Natural killer cell (primary cell): ENCODE measurements around the gene LMBR1. TPM values are rescaled to one million over a fixed set of nuclear protein-coding genes. Genes with fewer than 3 reads are reported as not detected.
A peak's percentile ranks its signal among the peaks of the same experiment; 100 is the strongest.
"Not testable (repeated sequence)": the region's sequence is repeated elsewhere in the genome, so short reads cannot be mapped to it uniquely, and the experiment has no call there.

Experiments
- ATAC-seq, 3 donors: fragments of 150-1000 bp in 2 of 3; fragments of 200-7000 bp in 1 of 3; cut with Tn5 transposase; 1 replicate in 1 of 3; 2 replicates in 2 of 3; pipeline ENCODE4 v1.10.0; 2021; ENCODE audit warnings: mild to moderate bottlenecking in 2 of 3, moderate library complexity in 2 of 3
- DNase-seq, 2 donors: peaks; one replicate each; pipeline versions ENCODE4 v3.0.0 to v3.0.0-alpha.2; 2013 to 2021; ENCODE audit warnings: mixed read lengths in 1 of 2
- H3K27ac ChIP-seq: one replicate; pipeline ENCODE4 v1.5.1; 2013; ENCODE audit warnings: mild to moderate bottlenecking, low read length
- H3K27me3 ChIP-seq: one replicate; pipeline ENCODE4 v1.6.1; 2013; ENCODE audit warnings: low read length; ENCODE audit not compliant: control insufficient read depth, insufficient read depth
- H3K36me3 ChIP-seq: one replicate; pipeline ENCODE4 v1.6.1; 2013; ENCODE audit warnings: low read length; ENCODE audit not compliant: control insufficient read depth, insufficient read depth
- H3K4me1 ChIP-seq: one replicate; pipeline ENCODE4 v1.6.1; 2013; ENCODE audit warnings: low read length; ENCODE audit not compliant: control insufficient read depth, insufficient read depth
- H3K4me3 ChIP-seq: one replicate; pipeline ENCODE4 v1.5.1; 2013; ENCODE audit warnings: low read length
- H3K9me3 ChIP-seq: one replicate; pipeline ENCODE4 v1.6.1; 2013; ENCODE audit warnings: low read length; ENCODE audit not compliant: control insufficient read depth, insufficient read depth
- H3K27ac Mint-ChIP-seq, 2 donors: one replicate each; pipeline ENCODE4 v1.8.0; 2022; ENCODE audit warnings: mild to moderate bottlenecking in 2 of 2, mixed read lengths in 2 of 2, moderate library complexity in 1 of 2
- H3K27me3 Mint-ChIP-seq, 2 donors: one replicate each; pipeline ENCODE4 v1.8.0; 2022; ENCODE audit warnings: low read depth in 2 of 2, mixed read lengths in 2 of 2
- H3K36me3 Mint-ChIP-seq: one replicate; pipeline ENCODE4 v1.8.0; 2022; ENCODE audit warnings: mixed read lengths
- H3K4me1 Mint-ChIP-seq, 2 donors: one replicate each; pipeline ENCODE4 v1.8.0; 2022; ENCODE audit warnings: mixed read lengths in 2 of 2
- H3K4me3 Mint-ChIP-seq: one replicate; pipeline ENCODE4 v1.8.0; 2022; ENCODE audit warnings: mild to moderate bottlenecking, moderate library complexity, mixed read lengths
- H3K9me3 Mint-ChIP-seq, 2 donors: one replicate each; pipeline ENCODE4 v1.8.0; 2022; ENCODE audit warnings: mixed read lengths in 2 of 2
- WGBS: methylation state at CpG from one replicate; pipeline ENCODE4 v1.1.7; 2013; ENCODE audit warnings: missing lambda C conversion rate; ENCODE audit not compliant: insufficient coverage; 5-methylcytosine and 5-hydroxymethylcytosine counted together
- intact Hi-C: fragments of 100-400 bp; cut with micrococcal nuclease; formaldehyde crosslinking; loops from one replicate; pipeline ENCODE4 v1.14.2; 2022
- total RNA-seq, 4 donors: library from RNA; stranded (reverse); fragments of 120-200 nt in 1 of 4; gene quantifications; one replicate each; pipeline versions ENCODE4 v1.2.3 to v1.2.4, GENCODE V29; 2013 to 2022
- TF ChIP-seq, protein P1 (sequence below): fragments of 200-600 bp; IDR thresholded peaks from one replicate; pipeline ENCODE4 v1.8.0; 2022; ENCODE audit warnings: antibody characterized with exemption

The LMBR1 gene
- total RNA-seq, 3 donors from 2014 or later (not counting 1 experiment from before 2014, with no cell fraction given), result 60.4 to 71.7 (median 66.1) TPM

DNA sequence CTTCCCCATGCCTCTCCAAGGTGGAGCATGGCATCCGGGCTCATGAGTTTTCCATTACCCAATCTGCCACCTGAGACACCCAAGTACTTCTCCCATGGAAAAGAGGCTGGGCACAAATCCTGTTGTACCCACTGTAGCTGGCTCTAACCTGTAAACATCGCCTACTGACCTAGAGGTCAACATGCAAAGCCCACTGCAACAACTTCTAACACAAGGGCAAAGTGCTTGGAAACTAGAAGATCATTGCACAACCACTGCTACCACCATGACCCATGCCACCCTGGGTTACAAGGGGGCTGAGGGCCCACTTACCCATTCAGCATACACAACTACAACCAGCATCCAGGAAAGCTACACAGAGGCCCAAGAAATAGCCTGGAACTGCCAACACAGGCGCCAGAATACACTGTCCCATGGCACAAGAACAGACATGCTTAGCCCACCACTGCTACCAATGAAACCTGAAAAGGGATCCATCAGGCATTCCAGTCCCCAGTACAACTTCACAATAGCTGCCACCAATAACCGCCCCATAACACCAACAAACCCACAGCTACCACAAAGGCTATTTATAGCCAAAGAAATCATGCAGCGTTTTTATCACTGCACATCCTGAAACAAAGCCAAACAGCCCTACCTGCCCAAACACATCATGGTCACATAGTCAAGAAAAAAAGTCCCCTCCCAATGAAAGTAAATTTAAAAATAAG is 189.1 kb downstream of the LMBR1 start:
- intact Hi-C loops, result no loop called here
- Mint-ChIP-seq H3K27me3 (no peaks in the 10 kb centered on the region), H3K36me3 (no peaks in the 10 kb centered on the region), H3K4me1 (peaks cover 10 to 22% of the 10 kb centered on the region in 2 donors), H3K9me3 (peaks cover 0 to 9% of the 10 kb centered on the region in 2 donors), H3K27ac (peak overlapping the region in 1 of 2 donors; percentile 62), H3K4me3 (no peak overlapping the region)
- WGBS, result 67% methylated on average over 5 of the region's 5 CpGs
- no peak for DNase-seq
- Histone ChIP-seq H3K4me1 (peaks cover 5% of the 10 kb centered on the region), H3K9me3 (peaks cover 4% of the 10 kb centered on the region), H3K27ac (no peak overlapping the region), H3K27me3 (no peaks in the 10 kb centered on the region), H3K4me3 (no peak overlapping the region), H3K36me3 (no peaks in the 10 kb centered on the region)
- ATAC-seq, result no peak
- TF ChIP-seq, protein P1, sequence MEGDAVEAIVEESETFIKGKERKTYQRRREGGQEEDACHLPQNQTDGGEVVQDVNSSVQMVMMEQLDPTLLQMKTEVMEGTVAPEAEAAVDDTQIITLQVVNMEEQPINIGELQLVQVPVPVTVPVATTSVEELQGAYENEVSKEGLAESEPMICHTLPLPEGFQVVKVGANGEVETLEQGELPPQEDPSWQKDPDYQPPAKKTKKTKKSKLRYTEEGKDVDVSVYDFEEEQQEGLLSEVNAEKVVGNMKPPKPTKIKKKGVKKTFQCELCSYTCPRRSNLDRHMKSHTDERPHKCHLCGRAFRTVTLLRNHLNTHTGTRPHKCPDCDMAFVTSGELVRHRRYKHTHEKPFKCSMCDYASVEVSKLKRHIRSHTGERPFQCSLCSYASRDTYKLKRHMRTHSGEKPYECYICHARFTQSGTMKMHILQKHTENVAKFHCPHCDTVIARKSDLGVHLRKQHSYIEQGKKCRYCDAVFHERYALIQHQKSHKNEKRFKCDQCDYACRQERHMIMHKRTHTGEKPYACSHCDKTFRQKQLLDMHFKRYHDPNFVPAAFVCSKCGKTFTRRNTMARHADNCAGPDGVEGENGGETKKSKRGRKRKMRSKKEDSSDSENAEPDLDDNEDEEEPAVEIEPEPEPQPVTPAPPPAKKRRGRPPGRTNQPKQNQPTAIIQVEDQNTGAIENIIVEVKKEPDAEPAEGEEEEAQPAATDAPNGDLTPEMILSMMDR, result no peak

DNA sequence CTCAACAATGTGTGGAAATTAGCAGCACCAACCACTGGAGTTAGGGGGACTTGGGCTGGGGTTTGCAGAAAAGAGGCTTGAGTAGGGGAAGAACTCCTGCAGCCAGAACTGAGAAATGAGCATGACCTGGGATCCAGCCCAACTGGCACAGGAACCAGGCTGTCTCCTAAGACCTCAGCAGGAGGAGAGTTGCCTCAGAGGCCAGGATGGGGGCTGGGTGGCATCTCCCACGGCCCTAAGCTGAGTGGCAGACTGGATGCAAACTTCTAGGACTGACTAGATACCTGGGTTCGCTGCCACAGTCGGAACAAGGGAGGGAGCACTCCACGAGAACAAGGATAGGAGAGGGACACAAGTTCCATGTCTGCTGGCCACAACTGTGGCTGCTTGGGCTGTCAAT is 189.8 kb downstream of the LMBR1 start:
- Mint-ChIP-seq H3K4me3 (no peak overlapping the region), H3K27ac (no peak overlapping the region)
- 98% methylated on average over 4 of the region's 4 CpGs for WGBS

DNA sequence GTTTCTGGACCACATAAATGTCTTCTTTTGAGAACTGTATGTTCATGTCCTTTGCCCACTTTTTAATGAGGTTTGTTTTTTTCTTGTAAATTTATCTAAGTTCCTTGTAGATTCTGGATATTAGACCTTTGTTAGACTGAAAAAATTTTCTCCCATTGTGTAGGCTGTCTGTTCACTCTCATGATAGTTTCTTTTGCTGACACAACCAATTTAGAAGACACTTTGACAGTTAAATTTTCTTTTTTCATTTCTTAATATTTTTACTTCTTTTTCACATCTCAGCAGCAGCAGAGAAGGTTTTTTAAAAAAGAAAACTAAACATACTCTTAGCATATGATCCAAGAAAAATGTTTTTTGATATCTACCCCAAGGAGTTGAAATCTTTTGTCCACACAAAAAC is 190.6 kb downstream of the LMBR1 start:
- no peak for ATAC-seq
- no peaks in the 10 kb centered on the region for H3K27me3 ChIP-seq
- Mint-ChIP-seq H3K27ac (no peak overlapping the region), H3K27me3 (no peaks in the 10 kb centered on the region), H3K4me3 (no peak overlapping the region), H3K9me3 (peaks cover 0 to 9% of the 10 kb centered on the region in 2 donors), H3K4me1 (peaks cover 10 to 22% of the 10 kb centered on the region in 2 donors), H3K36me3 (no peaks in the 10 kb centered on the region)
- H3K4me1 ChIP-seq, result peaks cover 5% of the 10 kb centered on the region
- no peak overlapping the region for H3K4me3 ChIP-seq
- H3K9me3 ChIP-seq, result peaks cover 12% of the 10 kb centered on the region
- no peak overlapping the region for H3K27ac ChIP-seq
- intact Hi-C loops, result no loop called here
- DNase-seq, result no peak
- TF ChIP-seq, protein P1, result no peak
- H3K36me3 ChIP-seq, result no peaks in the 10 kb centered on the region

More for the DNA sequence above, 189.8 kb downstream of the LMBR1 start:
- Mint-ChIP-seq H3K9me3 (peaks cover 0 to 9% of the 10 kb centered on the region in 2 donors), H3K4me1 (peaks cover 10 to 22% of the 10 kb centered on the region in 2 donors), H3K27me3 (no peaks in the 10 kb centered on the region), H3K36me3 (no peaks in the 10 kb centered on the region)
- peaks cover 4% of the 10 kb centered on the region for H3K9me3 ChIP-seq
- TF ChIP-seq, protein P1, result no peak
- DNase-seq, result no peak
- no peak overlapping the region for H3K4me3 ChIP-seq
- H3K27me3 ChIP-seq, result no peaks in the 10 kb centered on the region
- H3K27ac ChIP-seq, result no peak overlapping the region
- peaks cover 5% of the 10 kb centered on the region for H3K4me1 ChIP-seq
- intact Hi-C loops, result no loop called here
- ATAC-seq, result no peak
- H3K36me3 ChIP-seq, result no peaks in the 10 kb centered on the region

DNA sequence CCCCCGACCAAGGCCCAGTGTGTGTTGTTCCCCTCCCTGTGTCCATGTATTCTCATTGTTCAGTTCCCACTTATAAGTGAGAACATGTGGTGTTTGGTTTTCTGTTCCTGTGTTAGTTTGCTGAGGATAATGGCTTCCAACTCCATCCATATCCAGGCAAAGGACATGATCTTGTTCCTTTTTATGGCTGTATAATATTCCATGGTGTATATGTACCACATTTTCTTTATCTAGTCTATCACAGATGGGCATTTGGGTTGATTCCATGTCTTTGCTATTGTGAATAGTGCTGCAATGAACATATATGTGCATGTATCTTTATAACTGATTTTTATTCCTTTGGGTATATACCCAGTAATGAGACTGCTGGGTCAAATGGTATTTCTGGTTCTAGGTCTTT is 191.2 kb downstream of the LMBR1 start:
- H3K27me3 Mint-ChIP-seq, H3K27me3 ChIP-seq, intact Hi-C loops, H3K27ac ChIP-seq, ATAC-seq, H3K4me1 ChIP-seq, H3K36me3 ChIP-seq, H3K27ac Mint-ChIP-seq, H3K4me3 Mint-ChIP-seq, H3K4me3 ChIP-seq, H3K36me3 Mint-ChIP-seq, DNase-seq: not testable (repeated sequence)
- peaks cover 10 to 22% of the 10 kb centered on the region in 2 donors for H3K4me1 Mint-ChIP-seq
- H3K9me3 Mint-ChIP-seq, result peaks cover under 1 to 11% of the 10 kb centered on the region in 2 donors
- peaks cover 15% of the 10 kb centered on the region for H3K9me3 ChIP-seq
- WGBS, result no CpG with 5 or more reads among the region's 1 CpG

DNA sequence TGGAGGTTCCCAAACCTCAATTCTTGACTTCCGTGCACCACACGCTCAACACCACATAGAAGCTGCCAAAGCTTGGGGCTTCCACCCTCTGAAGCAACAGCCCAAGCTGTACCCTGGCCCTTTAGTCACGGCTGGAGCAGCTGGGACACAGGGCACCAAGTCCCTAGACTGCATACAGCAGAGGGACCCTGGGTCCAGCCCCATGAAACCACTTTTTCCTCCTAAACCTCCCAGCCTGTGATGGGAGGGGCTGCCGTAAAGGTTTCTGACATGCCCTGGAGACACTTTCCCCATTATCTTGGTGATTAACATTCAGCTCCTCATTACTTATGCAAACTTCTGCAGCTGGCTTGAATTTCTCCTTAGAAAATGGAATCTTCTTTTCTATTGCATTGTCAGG is 194.5 kb downstream of the LMBR1 start:
- H3K27ac Mint-ChIP-seq, intact Hi-C loops, H3K36me3 ChIP-seq, H3K27me3 ChIP-seq, H3K4me3 ChIP-seq, H3K4me3 Mint-ChIP-seq, ATAC-seq, DNase-seq, H3K27me3 Mint-ChIP-seq, H3K27ac ChIP-seq, H3K4me1 ChIP-seq: not testable (repeated sequence)
- peaks cover 18% of the 10 kb centered on the region for H3K9me3 ChIP-seq
- Mint-ChIP-seq H3K9me3 (peaks cover 6 to 11% of the 10 kb centered on the region in 2 donors), H3K4me1 (peaks cover 0 to 13% of the 10 kb centered on the region in 2 donors), H3K36me3 (peaks cover 16% of the 10 kb centered on the region)
- WGBS, result 97% methylated on average over 4 of the region's 4 CpGs

DNA sequence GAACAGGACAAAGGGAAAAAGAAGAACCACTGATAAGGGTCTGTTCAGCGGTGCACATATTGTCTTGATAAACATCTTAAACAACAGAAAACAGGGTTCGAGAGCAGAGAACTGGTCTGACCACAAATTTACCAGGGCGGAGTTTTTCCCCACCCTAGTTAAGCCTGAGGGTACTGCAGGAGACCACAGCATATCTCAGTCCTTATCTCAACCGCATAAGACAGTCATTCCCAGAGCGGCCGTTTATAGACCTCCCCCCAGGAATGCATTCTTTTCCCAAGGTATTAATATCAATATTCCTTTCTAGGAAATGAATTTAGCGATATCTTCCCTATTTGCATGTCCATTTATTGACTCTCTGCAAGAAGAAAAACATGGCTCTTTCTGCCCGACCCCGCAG is 195.7 kb downstream of the LMBR1 start:
- not testable (repeated sequence) for H3K27me3 Mint-ChIP-seq
- peaks cover 8 to 15% of the 10 kb centered on the region in 2 donors for H3K9me3 Mint-ChIP-seq

More for the DNA sequence above, 195.7 kb downstream of the LMBR1 start:
- H3K4me3 ChIP-seq, H3K27ac ChIP-seq, H3K27ac Mint-ChIP-seq, H3K4me1 Mint-ChIP-seq, H3K4me3 Mint-ChIP-seq, H3K4me1 ChIP-seq, H3K36me3 ChIP-seq, ATAC-seq, H3K27me3 ChIP-seq, DNase-seq, intact Hi-C loops: not testable (repeated sequence)
- H3K36me3 Mint-ChIP-seq, result peaks cover 24% of the 10 kb centered on the region
- peaks cover 18% of the 10 kb centered on the region for H3K9me3 ChIP-seq
- WGBS, result 94% methylated on average over 9 of the region's 9 CpGs
